ENCODE results near the gene CTNNA3. TPM values are rescaled to one million over a fixed set of nuclear protein-coding genes. Genes with fewer than 3 reads are reported as not detected.

CTNNA3 gene
- polyA plus RNA-seq, 1 donor from 2014 or later = 0.14 TPM

DNA sequence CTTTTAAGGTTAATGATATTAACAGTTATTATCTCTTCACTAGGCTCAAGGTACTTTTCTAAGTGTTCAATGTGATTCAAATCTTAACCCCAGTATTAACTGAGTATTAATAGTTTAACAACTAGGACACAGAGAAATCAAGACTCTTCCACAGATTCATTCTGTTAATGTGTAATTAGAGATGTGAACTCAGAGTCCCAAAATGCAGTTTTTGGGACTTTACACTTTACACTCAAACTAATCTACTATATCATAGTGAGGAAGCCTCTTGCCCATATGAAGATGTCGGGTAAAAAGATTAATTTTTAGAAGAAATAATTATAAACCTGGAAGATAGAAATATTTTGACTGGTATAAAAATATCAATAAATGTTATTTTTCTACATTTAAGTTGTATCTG lies 1414.7 kb downstream of the CTNNA3 start:
- no peaks in the 10 kb centered on the region for H4K20me1 ChIP-seq (ENCODE audit: insufficient read depth)
- TF ChIP-seq TAF1 (IDR thresholded peaks at IDR 0.05; ENCODE audit: low read depth) (no peak), POLR2AphosphoS5 (IDR thresholded peaks at IDR 0.05) (no peak), RAD21 (conservative IDR thresholded peaks at IDR 0.05) (no peak), EP300 (conservative IDR thresholded peaks at IDR 0.05; ENCODE audit: poor library complexity, severe bottlenecking) (no peak), SMC3 (conservative IDR thresholded peaks at IDR 0.05; ENCODE audit: poor library complexity) (no peak), MXI1 (conservative IDR thresholded peaks at IDR 0.05; ENCODE audit: poor library complexity, severe bottlenecking) (no peak), EZH2 (IDR thresholded peaks at IDR 0.05; ENCODE audit: borderline replicate concordance, insufficient read depth, low read length, poor library complexity, severe bottlenecking) (no peak)
- TF ChIP-seq, protein P1, sequence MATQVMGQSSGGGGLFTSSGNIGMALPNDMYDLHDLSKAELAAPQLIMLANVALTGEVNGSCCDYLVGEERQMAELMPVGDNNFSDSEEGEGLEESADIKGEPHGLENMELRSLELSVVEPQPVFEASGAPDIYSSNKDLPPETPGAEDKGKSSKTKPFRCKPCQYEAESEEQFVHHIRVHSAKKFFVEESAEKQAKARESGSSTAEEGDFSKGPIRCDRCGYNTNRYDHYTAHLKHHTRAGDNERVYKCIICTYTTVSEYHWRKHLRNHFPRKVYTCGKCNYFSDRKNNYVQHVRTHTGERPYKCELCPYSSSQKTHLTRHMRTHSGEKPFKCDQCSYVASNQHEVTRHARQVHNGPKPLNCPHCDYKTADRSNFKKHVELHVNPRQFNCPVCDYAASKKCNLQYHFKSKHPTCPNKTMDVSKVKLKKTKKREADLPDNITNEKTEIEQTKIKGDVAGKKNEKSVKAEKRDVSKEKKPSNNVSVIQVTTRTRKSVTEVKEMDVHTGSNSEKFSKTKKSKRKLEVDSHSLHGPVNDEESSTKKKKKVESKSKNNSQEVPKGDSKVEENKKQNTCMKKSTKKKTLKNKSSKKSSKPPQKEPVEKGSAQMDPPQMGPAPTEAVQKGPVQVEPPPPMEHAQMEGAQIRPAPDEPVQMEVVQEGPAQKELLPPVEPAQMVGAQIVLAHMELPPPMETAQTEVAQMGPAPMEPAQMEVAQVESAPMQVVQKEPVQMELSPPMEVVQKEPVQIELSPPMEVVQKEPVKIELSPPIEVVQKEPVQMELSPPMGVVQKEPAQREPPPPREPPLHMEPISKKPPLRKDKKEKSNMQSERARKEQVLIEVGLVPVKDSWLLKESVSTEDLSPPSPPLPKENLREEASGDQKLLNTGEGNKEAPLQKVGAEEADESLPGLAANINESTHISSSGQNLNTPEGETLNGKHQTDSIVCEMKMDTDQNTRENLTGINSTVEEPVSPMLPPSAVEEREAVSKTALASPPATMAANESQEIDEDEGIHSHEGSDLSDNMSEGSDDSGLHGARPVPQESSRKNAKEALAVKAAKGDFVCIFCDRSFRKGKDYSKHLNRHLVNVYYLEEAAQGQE (IDR thresholded peaks at IDR 0.05; ENCODE audit: borderline replicate concordance) = no peak
- TF ChIP-seq, protein P2, sequence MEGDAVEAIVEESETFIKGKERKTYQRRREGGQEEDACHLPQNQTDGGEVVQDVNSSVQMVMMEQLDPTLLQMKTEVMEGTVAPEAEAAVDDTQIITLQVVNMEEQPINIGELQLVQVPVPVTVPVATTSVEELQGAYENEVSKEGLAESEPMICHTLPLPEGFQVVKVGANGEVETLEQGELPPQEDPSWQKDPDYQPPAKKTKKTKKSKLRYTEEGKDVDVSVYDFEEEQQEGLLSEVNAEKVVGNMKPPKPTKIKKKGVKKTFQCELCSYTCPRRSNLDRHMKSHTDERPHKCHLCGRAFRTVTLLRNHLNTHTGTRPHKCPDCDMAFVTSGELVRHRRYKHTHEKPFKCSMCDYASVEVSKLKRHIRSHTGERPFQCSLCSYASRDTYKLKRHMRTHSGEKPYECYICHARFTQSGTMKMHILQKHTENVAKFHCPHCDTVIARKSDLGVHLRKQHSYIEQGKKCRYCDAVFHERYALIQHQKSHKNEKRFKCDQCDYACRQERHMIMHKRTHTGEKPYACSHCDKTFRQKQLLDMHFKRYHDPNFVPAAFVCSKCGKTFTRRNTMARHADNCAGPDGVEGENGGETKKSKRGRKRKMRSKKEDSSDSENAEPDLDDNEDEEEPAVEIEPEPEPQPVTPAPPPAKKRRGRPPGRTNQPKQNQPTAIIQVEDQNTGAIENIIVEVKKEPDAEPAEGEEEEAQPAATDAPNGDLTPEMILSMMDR (IDR thresholded peaks at IDR 0.05; ENCODE audit: poor library complexity, severe bottlenecking) = no peak
- no peaks in the 10 kb centered on the region for H3K79me2 ChIP-seq (replicated peaks; ENCODE audit: insufficient read depth, low read length)

DNA sequence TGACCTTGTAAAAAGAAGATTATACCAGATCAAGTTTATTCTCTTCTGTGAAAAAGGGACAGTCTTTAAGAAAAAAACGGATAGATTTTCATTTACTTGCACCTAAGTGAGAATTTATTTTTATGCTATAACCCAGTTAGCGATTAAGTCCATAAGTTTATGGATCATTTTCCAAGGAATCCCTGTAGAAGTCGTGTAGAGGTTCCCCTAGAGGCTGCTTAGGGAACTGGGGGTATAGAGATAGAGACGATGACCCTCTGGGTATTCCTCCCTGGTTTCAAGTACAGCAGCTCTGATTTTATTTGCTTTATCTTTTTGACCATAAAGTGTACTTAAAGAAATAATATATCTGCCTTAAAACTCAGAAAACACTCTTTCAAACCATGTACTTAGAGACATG lies 1418.5 kb downstream of the CTNNA3 start:
- no peaks in the 10 kb centered on the region for H3K27me3 ChIP-seq (ENCODE audit: insufficient read depth, low read depth, low read length)
- H3F3A ChIP-seq (ENCODE audit: insufficient read depth, low read length, poor library complexity, severe bottlenecking) = no peaks in the 10 kb centered on the region
- TF ChIP-seq, protein P1 (IDR thresholded peaks at IDR 0.05; ENCODE audit: borderline replicate concordance) = no peak
- TF ChIP-seq SMC3 (conservative IDR thresholded peaks at IDR 0.05; ENCODE audit: poor library complexity) (no peak), RAD21 (conservative IDR thresholded peaks at IDR 0.05) (no peak), EP300 (conservative IDR thresholded peaks at IDR 0.05; ENCODE audit: poor library complexity, severe bottlenecking) (no peak), POLR2AphosphoS5 (IDR thresholded peaks at IDR 0.05) (no peak), MXI1 (conservative IDR thresholded peaks at IDR 0.05; ENCODE audit: poor library complexity, severe bottlenecking) (no peak), EZH2 (IDR thresholded peaks at IDR 0.05; ENCODE audit: borderline replicate concordance, insufficient read depth, low read length, poor library complexity, severe bottlenecking) (no peak), TAF1 (IDR thresholded peaks at IDR 0.05; ENCODE audit: low read depth) (no peak)
- TF ChIP-seq, protein P2 (IDR thresholded peaks at IDR 0.05; ENCODE audit: poor library complexity, severe bottlenecking) = no peak
- no peaks in the 10 kb centered on the region for H3K79me2 ChIP-seq (replicated peaks; ENCODE audit: insufficient read depth, low read length)
- no peaks in the 10 kb centered on the region for H3K9me2 ChIP-seq (ENCODE audit: insufficient read depth, low read length)
- no peak overlapping the region for H3K9ac ChIP-seq (ENCODE audit: low read length)
- no peak overlapping the region for H3K4me3 ChIP-seq (ENCODE audit: low read length)
- H3K4me2 ChIP-seq (ENCODE audit: low read length) = no peak overlapping the region
- no peaks in the 10 kb centered on the region for H4K20me1 ChIP-seq (ENCODE audit: insufficient read depth)
- no peaks in the 10 kb centered on the region for H3K9me3 ChIP-seq (ENCODE audit: low read length)
- H3K36me3 ChIP-seq (ENCODE audit: insufficient read depth, low read length) = no peaks in the 10 kb centered on the region
- H2AFZ ChIP-seq (ENCODE audit: low read depth, low read length) = no peak overlapping the region
- no peak overlapping the region for H3K27ac ChIP-seq (ENCODE audit: low read length)

More for the DNA sequence above, 1414.7 kb downstream of the CTNNA3 start:
- H3K9me3 ChIP-seq (ENCODE audit: low read length) = no peaks in the 10 kb centered on the region
- H3K27ac ChIP-seq (ENCODE audit: low read length) = no peak overlapping the region
- no peak overlapping the region for H3K4me2 ChIP-seq (ENCODE audit: low read length)
- no peak overlapping the region for H3K4me3 ChIP-seq (ENCODE audit: low read length)
- H2AFZ ChIP-seq (ENCODE audit: low read depth, low read length) = no peak overlapping the region
- no peaks in the 10 kb centered on the region for H3K27me3 ChIP-seq (ENCODE audit: insufficient read depth, low read depth, low read length)
- H3K9me2 ChIP-seq (ENCODE audit: insufficient read depth, low read length) = no peaks in the 10 kb centered on the region
- H3K36me3 ChIP-seq (ENCODE audit: insufficient read depth, low read length) = no peaks in the 10 kb centered on the region
- no peaks in the 10 kb centered on the region for H3F3A ChIP-seq (ENCODE audit: insufficient read depth, low read length, poor library complexity, severe bottlenecking)
- H3K9ac ChIP-seq (ENCODE audit: low read length) = no peak overlapping the region
